Measurements from ENCODE around the gene TMEM69. TPM values are rescaled to one million over a fixed set of nuclear protein-coding genes. Genes with fewer than 3 reads are reported as not detected.

The TMEM69 gene
- total and polyA plus RNA-seq, 2 of the 13 experiments (the other 11 are each of a cell fraction or from before 2014, with no cell fraction given) = 25.4 to 135 TPM

- Histone ChIP-seq H3K4me2 (ENCODE audit: low read depth, low read length) (no peak overlapping the region), H3K79me2 (ENCODE audit: insufficient read depth, low read length) (peaks cover 6% of the 10 kb centered on the region), H3K27ac (ENCODE audit: extremely low read length, insufficient read depth, low read length) (no peak overlapping the region), H3K9ac (ENCODE audit: insufficient read depth, low read depth, low read length) (no peak overlapping the region), H2AFZ (ENCODE audit: low read length) (no peak overlapping the region), H3K36me3 (replicated peaks in 1 of 2; ENCODE audit: control insufficient read depth in 1 of 2, insufficient read depth in 2 of 2, low read length in 2 of 2) (peaks cover 20 to 51% of the 10 kb centered on the region in 2 experiments), H4K20me1 (ENCODE audit: insufficient read depth, low read length) (peaks cover 4% of the 10 kb centered on the region; the same call in 1 of the 2 replicates), H3K9me3 (ENCODE audit: low read length) (no peaks in the 10 kb centered on the region), H3K4me3 (replicated peaks in 1 of 3; ENCODE audit: insufficient read depth in 1 of 3, low read depth in 2 of 3, low read length in 3 of 3) (no peak overlapping the region), H3K4me1 (ENCODE audit: insufficient read depth, low read length) (peaks cover 25% of the 10 kb centered on the region), H3K27me3 (ENCODE audit: control insufficient read depth in 1 of 2, insufficient read depth in 2 of 2, low read length in 2 of 2) (no peaks in the 10 kb centered on the region)
- intact Hi-C loops (cut with micrococcal nuclease; ENCODE audit: unreplicated experiment) = no loop called here
- no peak for FAIRE-seq
- TF ChIP-seq ZNF275 (CRISPR knock-in tag; IDR thresholded peaks at IDR 0.05; ENCODE audit: borderline replicate concordance) (no peak), KIAA2018 (CRISPR knock-in tag; IDR thresholded peaks at IDR 0.05; ENCODE audit: borderline replicate concordance) (no peak), RBAK (CRISPR knock-in tag; IDR thresholded peaks at IDR 0.05) (no peak), RBM22 (optimal IDR thresholded peaks at IDR 0.05; ENCODE audit: low read length) (peak; percentile 82), RARA (CRISPR knock-in tag; IDR thresholded peaks at IDR 0.05) (no peak), SP4 (CRISPR knock-in tag; IDR thresholded peaks at IDR 0.05) (no peak), ZNF674 (CRISPR knock-in tag; IDR thresholded peaks at IDR 0.05; ENCODE audit: low read depth) (no peak), ZBTB2 (CRISPR knock-in tag; IDR thresholded peaks at IDR 0.05; ENCODE audit: low read depth) (no peak)
- POLR2A ChIA-PET = no interaction called here
- in situ Hi-C loops (cut with HindIII; ENCODE audit: extremely low pct_ligation_motif_present, low pct_unique_long_range_greater_than_20kb) = no loop called here
- 98% methylated on average over 9 of the region's 9 CpGs for WGBS (ENCODE audit: low lambda C conversion rate)
- BruUV-seq (replicated peaks) = no TSS peak
- CTCF ChIA-PET (ENCODE audit: low intra/inter-chr PET ratio, low total read pairs) = no interaction called here
- DNase-seq (ENCODE audit: low spot score) = no peak
- ATAC-seq = no peak; the same call in 2 of the 3 replicates
Measured at GRCh38 chr1:45647248-45648021, 40.5 kb upstream of the TMEM69 start.

Data from HepG2 (cell line).